ENCODE data around the gene ZNF283.

The ZNF283 gene

DNA sequence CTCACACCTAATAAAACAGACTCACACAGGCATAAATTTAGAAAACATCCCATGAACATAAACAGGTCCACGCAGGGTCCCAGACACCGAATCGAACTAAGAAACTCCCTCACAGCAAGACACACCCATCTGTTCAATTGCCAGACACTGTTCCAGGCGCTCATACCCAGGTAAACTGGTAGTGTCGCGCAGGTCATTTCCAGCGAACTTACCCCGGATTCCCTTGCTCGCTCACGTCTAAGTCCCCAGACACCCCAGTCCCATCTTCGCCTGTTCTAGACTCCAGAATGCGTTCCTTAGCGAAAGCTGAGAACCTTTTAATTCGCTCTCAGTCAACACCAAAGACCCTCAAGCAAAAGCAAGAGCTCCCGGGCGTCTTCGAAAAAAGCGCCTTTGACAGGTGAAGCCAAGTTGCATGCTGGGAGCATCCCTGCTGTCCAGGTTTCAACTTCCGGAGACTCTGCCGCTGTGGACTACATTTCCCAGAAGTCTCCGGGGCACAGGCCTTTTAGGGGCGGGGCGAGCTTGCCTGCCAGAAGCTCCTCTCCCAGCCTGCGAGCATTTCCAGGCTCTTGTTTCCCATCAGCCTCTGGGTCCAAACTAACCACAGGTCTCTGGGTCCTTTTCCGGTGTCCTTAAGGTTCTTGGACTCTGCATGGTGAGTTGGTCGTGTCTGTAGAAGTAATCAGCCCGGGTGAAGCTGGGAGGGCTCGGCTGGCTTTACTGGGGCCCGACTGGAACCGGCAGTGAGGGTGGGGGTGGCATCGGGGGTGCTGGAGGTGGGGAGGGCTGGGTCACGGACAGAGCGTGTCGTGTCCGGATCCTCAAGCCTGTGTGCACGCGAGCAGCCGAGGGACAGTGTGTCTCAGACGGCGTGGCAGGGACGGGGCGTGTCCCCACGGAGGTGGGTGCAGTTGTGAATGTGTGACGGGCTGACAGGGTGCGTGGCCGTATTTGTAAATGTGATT lies at the start of gene ZNF283:
Gene ZNF283, plus strand, starts transcription at position 535 of the 968 bp plus-strand sequence. CDS start 6,184 bp downstream, outside the sequence.
- peak; percentile 84 for DNase-seq (ENCODE audit: low spot score)

- no peak for DNase-seq (ENCODE audit: low spot score)
Observed at GRCh38 chr19:43778651-43779050, 48.5 kb upstream of the ZNF283 start.

- DNase-seq (ENCODE audit: low spot score): no peak
Observed at GRCh38 chr19:43779147-43779819, 47.8 kb upstream of the ZNF283 start.

GRCh38 chr19:43779820-43780219 lies 47.3 kb upstream of the ZNF283 start:
- DNase-seq (ENCODE audit: low spot score): peak; percentile 29

DNA sequence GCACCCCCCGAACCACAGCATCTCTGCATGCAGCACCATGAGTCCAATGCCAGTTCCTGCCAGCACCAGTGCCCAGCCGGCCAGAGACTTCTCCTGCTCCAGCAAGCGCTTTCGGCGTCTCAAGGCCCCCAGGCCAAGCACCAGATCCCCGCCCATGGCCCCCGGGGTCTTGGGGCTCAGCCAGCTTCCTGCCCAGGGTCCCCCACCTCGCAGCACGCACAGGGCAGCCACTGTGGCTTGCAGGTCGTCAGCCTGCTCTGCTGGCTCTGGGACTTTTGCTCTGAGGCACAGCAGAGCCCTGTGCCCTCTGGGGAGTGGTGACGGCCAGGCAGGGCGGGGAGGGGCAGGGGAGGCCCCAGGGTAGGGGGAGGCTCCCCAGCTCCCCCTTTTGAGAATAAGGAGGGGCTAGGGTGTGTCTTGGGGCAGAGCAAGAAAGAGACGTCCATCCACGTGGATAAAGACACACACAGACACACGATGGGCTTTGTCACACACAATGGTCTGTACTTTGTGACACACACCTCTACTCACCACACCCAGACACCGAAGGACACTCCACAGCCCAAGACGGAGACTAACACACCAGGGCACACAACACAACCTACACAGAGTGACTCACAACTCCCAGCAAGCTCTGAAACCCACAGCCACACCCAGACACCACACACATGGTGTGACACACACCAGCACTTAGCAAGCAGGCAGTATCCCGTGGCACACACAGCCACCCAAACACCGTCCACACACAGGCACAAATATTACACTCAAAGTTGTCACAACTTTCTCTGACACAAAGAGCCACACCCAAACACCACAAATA lies 46.2 kb upstream of the ZNF283 start, which contains the start of gene KCNN4:
Gene KCNN4, minus strand, starts transcription at position 268 of the 820 bp plus-strand sequence. Its CDS starts 112 bp downstream, at position 156.
- peak; percentile 63 for DNase-seq (ENCODE audit: low spot score)

GRCh38 chr19:43781630-43782310 lies 45.4 kb upstream of the ZNF283 start:
- no peak for DNase-seq (ENCODE audit: low spot score)

DNA sequence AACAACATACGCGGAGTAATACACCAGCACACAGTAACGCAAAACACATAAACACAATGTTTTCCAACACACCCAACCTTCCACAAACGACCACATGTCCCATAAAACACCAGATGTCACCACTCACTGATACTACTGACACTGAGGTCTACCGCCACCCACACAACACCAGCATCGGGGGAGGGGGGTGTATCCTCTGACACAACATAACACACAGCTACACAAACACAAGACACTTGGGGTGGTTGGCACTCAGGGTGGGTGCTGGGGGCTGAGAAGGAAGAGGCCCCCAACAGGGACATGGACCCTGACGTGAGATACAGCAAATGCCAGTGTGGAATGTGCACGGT lies 44.8 kb upstream of the ZNF283 start:
- DNase-seq (ENCODE audit: low spot score): no peak

DNA sequence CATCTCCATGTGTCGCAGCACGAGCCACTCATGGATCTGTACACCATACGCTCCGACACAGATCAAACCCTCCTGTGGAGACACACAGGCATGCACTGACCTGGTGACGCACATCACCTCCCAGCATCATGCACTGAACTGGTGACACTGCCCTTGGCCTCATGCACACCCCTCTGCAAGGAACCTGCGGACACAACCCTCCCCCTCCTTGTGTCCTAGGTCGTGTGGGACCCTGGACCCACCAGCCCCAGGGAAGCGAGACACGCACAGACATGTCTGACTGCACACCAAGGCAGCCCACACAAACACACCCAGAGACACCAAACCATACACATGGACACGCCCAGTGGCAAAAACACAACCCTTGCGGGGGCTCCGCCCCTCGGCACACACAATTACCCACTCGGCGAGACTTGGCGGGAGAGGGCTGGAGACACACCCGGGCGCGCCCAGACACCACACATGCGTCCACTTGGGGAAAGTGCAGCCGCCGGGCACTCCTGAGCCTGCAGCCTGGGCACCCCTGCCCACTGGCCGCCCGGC lies 44.4 kb upstream of the ZNF283 start:
- DNase-seq (ENCODE audit: low spot score): no peak

- DNase-seq (ENCODE audit: low spot score): no peak
Observed at GRCh38 chr19:43783636-43784035, 43.5 kb upstream of the ZNF283 start.

DNA sequence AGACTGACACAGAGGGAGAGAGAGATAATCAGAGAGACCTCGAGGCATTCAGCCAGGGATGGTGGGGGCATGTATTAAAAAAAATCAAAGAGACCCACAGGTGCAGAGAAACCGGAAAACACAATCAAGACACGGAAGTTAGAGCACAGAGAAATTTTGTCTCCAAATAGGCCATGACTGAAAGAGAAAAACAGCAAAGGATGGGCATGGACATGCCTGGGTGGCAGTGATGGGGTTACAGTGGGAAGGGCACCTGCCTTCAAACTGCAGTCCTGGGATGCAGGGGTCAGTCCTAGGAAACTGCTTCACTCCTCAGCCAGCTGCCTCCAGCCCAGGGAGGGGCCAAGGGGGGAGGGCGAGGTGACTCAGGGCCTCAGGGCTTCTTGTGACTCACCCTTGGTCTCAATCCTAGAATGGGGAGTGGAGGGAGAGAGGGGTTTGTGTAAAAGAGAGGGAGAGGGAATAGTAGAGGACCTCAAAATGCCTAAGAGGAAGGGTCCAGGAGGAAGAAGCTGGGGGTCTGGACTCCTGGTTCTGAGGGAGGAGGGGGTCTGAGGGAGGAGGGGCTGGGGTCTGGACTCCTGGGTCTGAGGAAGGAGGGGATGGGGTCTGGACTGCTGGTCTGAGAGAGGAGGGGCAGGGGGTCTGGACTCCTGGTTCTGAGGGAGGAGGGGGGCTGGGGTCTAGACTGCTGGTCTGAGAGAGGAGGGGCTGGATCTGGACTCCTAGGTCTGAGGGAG lies 42.7 kb upstream of the ZNF283 start:
- peak; percentile 58 for DNase-seq (ENCODE audit: low spot score)

DNA sequence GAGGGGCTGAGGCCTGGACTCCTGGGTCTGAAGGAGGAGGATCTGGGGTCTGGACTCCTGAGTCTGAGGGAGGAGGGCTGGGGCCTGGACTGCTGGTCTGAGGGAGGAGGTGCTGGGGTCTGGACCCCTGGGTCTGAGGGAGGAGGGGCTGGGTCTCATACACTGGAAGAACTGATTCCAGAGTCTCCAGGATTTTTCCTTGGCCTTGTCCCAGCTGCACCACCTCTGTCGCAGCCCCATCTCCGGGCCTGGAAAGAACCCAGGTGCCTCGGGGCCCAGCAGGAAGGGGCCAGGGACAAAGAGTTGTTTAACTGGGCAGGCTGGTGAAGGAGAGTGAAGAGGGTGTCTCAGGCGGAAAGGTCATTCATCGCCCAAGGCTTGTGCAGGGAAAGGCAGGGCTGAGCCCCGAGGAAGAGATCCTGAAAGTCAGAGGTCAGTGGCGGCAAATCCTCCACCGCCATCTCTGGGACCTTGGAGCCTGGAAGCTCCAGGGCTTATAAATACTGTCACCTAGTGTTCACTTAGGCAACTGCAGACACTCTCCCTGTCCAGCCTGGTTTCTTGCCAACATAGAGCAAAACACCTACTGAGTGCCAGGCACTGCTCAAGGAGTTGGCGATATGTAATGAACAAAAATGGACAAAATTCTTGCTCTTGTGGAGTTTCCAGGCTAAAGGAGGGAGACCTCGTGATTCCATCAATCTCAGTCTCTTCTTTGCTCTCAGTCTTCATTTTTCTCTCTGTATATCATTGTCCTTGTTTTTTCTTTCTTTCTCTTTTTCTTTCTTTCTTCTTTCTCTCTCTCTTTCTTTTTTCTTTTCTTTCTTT lies 41.9 kb upstream of the ZNF283 start:
- DNase-seq (ENCODE audit: low spot score): peak; percentile 65

DNA sequence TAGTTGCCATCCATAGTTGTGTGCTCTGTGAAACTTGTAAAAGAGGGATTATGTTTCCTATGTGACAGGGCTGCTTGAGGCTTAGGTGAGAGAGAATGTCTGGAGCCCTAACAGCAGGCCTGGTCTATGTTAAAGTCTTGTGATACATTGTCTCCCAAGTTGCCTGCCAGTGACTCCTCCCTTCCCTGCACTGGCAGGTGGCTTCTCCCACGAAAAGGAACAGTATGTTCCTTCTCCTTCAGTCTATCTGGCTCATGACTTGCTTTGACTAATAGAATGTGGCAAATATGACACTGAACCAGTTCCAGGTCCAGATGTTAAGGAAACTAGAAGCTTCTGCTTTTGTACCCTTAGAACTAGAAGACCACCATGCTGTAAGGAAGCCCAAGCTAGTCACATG lies 40.5 kb upstream of the ZNF283 start:
- DNase-seq (ENCODE audit: low spot score): no peak

DNA sequence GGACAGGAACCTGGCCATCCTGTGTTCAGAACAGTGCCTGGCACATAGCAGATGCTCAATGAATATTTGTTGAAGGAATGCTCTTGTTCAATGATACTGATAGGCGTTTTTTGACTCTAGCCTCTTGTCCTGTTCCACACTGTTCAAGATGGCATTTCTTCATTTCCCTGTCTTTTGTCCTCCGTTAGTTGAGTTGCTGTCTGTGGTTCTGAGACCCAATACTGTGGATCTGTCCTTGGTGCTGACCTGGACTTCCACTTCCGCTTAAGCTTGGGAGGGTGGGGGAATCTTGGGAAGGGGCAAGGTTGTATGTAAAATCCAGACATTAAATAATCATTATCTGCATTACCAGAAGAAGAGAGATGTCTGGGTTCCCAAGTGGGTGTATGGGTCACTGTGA lies 38.1 kb upstream of the ZNF283 start:
- DNase-seq (ENCODE audit: low spot score): no peak

- no peak for DNase-seq (ENCODE audit: low spot score)
Observed at GRCh38 chr19:43790587-43790986, 36.5 kb upstream of the ZNF283 start.

- DNase-seq (ENCODE audit: low spot score): no peak
Observed at GRCh38 chr19:43797118-43797517, 30.0 kb upstream of the ZNF283 start.

GRCh38 chr19:43797556-43797955 lies 29.6 kb upstream of the ZNF283 start:
- no peak for DNase-seq (ENCODE audit: low spot score)

DNA sequence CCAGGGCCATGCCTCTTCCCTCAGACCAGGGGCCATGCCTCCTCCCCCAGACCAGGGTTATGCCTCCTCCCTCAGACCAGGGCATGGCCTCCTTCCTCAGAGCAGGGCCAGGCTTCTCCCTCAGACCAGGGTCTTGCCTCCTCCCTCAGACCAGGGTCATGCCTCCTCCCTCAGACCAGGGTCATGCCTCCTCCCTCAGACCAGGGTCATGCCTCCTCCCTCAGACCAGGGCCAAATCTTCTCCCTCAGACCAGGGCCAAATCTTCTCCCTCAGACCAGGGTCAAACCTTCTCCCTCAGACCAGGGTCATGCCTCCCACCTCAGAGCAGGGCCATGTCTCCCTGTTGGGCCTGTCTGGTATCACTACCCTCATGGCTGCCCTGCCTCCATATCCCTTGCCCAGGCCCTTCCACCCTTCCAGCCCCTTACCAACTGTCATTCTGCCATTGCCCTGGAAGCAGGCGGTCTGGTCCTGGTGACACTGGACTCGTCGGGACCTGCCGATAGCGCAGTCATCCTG lies 29.0 kb upstream of the ZNF283 start:
- DNase-seq (ENCODE audit: low spot score): no peak

DNA sequence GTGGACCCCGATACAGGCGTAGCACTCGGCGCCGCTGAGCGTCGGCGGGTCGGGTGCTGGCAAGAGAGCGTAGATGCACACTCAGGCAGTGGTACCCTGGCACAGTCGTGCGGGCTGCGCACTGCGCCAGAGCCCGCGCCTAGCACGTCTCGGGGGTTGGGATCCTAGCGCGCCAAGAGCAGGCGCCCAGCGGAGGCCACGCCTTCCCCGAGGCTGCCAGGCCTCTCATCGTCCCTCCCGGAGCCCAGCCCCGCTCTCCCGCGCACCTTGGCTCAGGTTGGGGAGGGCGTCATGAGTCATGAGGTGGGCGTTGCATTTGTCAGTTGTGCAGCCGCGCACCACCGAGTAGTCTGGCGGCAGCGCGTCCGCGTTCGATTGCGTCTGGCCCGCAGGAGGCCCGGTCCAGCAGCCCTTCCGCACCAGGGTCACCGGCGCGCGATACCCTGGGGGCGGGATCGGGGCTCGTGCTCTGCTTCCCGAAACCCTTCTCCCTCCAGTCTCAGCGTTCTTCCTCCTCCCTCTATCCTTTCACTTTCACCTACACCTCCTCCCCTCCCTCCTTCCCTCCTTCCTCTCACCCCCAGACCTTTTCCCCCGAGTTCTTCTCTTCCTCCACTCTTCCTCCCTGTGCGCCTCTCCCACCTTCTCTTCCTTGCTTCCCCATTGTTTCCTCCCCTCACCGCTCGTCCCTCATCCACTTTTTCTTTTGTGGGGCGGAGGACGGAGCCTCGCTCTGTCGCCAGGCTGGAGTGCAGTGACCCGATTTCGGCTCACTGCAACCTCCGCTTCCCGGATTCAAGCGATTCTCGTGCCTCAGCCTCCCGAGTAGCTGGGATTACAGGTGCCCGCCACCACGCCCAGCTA lies 28.3 kb upstream of the ZNF283 start:
- peak; percentile 50 for DNase-seq (ENCODE audit: low spot score)
